AML-193 (cell line): ENCODE data around the gene SELENON.

Experiments used
- DNase-seq, 2 experiments: peaks; one replicate each; lab custom pipeline; 2025; lab: John Stamatoyannopoulos, UW

The SELENON gene

DNA sequence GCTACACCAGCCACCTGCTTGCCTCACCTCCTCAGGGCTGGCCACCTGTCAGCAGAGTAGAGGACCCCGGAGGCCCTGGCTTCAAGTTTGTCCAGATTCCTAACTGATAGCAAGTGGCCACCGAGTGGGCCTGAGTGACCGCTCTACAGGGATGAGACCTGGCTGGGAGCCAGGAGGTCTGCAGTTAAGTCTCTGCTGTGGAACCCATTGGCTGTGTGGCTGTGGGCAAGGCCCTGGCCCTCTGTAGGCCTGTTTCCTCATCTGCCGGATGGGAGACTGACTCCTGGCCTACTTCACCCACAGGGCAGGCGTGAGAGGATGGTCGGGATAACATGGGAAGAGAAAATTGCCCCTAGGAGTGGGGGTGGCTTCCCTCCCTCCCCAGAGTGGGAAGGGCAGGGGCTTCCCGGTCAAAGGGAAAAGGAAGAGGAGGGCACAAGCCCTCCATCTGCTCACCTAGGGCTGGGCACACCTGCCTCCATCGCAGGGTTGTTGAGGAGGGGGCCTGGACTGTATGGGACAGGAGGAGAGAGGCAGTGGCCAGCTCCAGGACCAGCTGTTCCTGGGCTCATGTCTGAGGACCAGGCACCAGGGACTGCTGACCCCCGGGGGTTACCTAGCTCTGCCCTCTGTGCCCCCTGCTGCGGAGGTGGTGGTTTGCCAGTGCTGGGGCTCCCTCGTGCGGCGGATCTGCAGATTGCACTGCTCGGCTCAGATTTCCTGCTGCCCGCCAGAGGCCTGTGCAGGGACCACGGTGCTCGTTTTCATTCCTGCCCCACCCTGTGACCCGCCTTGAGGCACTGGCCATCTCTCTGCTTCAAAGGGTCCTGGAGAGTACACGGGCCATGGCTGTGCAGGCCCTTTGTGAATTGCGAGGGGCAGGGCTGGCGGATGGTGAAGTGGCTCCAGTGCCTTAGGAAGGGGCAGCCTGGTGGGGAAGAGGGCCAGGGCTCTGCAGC is 10.6 kb downstream of the SELENON start:
- DNase-seq: peak; percentile 26 to 47

DNA sequence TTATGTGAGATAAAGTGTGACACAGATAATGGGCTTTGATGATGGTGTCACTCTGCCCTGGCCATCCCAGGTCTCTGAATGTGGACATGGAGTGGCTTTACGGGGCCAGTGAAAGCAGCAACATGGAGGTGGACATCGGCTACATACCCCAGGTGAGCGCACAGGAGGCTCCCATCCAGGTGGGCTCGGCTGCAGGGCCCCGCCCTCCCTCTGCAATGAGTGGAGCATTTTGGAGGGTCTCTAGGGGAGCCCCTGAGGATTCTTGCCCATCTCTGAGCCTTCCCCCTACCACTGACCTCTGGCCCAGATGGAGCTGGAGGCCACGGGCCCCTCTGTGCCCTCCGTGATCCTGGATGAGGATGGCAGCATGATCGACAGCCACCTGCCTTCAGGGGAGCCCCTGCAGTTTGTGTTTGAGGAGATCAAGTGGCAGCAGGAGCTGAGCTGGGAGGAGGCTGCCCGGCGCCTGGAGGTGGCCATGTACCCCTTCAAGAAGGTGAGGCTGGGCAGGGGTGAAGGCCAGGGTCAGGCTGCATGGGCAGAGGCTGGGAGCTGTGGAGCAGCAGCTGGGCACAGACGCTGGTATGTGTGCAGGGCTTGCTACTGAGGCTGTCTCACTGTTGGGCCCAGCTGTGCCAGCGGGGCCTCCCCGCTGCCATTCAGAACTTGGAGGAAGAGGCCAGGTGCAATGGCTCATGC is 11.5 kb downstream of the SELENON start:
- no peak for DNase-seq

DNA sequence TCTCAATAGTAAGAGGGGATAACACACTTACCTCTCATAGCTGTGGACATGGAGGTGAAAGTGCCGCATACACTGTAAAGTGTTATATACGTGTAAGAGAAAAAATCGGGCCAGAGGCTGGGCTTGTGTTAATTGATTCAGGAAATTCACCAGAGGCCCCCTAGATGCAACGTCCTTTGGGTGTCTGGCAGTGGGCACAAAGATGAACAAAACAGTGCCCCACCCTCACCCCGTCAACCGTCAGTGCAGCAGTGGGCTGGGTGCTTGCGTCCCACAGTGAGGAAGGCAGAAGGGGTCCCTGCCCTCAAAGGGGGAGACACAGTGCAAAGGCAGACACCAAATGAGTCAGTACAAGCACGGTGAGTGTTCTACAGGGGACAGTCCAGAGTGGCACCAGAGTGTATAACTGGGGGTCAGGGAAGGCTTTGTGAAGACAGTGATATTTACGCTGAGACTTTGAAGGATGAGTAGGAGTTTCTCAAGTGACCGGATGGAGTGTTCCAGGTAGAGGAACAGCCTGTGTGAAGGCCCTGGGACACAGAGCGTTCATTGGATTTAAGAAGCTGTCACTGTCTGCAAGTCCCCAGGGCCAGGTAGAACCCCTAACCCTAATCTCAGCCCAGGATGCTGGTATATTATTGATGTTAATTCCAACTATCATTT is 13.2 kb downstream of the SELENON start:
- no peak for DNase-seq

DNA sequence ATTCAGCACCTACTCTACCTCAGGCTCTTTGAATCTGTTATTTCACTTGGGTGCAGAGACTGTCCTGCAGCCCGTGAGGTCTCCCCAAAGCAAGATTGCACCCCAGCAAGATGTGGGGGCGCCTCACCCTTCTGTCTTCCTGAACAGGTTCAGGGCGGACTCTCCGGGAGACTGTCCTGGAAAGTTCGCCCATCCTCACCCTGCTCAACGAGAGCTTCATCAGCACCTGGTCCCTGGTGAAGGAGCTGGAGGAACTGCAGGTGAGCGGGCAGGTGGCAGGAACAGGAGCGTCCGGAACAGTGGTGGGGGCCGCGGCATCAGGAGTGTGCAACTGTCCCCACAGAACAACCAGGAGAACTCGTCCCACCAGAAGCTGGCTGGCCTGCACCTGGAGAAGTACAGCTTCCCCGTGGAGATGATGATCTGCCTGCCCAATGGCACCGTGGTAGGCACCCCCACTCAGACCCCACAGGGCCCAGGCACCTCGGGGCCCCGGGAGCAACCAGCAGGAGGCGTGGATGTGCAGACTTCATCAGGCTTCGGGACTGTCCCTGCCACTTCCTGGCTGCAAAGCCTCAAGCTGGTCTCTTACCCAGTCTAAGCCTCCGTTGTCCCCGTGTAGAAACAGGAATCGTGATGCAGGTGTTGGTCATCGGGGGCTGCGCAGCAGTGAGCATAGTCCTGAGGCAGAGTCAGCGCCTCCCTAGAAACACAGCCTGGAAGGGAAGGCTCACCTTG is 13.9 kb downstream of the SELENON start:
- no peak for DNase-seq

DNA sequence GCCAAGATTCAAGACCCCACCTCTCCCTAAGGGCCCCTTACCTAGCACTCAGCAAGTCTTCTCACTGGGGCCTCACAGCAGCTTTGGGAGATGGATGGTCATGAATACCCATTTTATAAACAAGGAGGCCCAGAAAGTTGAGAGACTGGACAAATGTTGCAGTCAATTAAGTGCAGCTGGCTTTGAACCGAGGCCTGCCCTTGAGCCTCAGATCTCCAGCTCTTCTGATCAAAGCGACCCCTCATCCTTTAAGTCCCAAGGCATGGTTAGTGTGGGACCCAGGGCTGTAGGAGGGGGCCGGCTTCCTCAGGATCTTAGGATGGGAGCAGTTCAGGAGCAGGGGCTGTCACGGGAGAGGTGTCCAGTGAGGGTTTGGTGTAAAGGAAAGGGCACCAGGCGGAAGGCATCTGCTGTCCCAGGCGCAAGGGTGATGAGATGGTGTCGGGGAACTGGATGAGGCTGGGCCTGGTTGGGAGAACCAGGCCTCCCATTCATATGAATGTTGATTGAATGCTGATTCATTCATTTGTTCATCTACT is 14.6 kb downstream of the SELENON start:
- DNase-seq: no peak

DNA sequence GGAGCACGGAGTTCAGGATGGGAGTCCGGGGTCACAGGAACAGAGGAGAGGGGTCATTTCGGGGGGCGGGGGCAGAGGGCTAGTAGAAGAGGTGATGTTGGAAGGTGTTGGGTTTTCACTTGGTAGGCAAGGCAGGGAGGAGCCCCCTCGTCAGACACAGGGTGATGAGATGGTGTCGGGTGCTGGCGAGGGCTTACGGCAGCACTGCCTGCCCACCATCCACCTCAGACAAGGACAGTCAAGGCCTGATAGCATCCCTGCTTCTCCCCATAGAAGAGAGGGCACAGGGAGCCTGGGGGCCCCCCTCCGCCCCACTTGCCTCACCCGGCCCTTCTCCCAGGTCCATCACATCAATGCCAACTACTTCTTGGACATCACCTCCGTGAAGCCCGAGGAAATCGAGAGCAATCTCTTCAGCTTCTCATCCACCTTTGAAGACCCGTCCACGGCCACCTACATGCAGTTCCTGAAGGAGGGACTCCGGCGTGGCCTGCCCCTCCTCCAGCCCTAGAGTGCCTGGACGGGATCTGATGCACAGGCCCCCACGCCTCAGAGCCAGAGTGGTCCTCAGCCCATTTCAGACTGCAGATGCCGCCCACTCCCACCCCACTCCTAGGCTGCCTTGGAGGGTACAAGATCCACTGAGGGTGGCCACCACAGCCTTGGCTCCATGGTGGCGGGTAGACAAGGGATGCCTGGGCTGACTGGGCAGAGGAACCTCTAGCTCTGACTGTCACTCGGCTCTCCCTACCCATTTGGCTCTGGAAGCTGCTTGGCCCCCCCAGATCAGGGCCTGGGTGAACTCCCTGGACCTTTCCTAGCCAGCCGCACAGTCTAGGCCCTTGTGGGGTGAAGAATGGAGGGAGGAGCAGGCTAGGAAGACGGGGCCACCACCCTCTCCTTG is 15.5 kb downstream of the SELENON start:
- no peak for DNase-seq

DNA sequence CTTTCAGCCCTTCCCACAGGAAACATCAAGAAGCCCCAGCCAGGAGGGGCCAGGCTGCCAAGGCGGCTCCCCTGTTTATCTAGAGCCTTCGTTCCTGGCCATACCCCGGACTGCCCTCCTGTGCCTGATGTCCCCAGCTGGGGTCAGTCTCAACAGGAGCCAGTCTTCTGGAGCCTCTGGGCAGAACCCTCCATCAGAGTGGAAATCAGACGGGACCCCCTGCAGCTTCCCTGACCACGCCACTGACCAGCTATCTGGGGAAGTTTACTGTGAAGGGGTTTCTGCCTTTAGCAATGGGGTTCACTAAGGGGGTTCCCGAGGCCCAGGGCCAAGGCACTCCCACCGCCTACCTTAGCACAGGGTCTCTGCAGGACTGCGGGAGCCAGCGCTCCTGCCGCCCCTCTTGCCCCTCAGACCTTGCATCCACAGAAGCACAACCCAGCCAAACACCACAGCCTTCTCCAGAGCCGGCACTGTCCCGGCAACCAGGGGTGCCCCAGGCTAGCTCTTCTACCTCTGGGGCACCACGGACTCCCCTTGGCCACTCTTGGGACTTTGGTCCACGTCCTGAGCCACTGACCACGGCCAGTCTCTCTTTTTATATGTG is 16.2 kb downstream of the SELENON start:
- no peak for DNase-seq

DNA sequence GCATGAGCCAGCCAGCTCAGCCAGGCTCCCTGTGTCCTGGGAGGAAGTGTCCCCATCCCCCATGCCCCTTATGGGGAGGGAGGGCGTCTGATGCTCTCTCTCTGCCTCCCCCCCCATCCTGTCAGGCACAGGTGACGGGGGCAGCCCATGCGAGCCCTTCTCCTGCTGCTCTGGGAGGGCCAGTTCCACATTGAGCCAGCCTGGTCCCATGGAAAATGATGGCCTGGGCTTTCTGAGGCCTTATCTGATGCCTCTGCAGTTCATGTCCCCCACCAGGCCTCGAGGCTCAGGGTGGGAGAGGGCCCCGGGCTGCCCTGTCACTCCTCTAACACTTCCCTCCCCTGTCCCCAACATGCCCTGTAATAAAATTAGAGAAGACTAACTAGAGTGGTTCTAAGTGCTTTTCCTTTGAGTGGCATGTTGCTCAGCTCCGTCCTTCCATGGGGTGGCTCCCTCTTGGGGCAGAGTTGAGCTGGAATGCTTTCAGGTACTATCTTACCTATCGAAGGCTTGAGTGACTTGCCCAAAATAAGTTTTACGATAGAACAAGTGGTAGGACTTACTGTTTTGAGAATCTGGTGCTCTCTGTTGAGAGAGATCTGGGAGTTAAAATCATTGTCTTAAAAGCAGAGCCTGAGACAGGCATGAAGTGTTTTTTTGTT is 18.0 kb downstream of the SELENON start:
- DNase-seq: no peak

DNA sequence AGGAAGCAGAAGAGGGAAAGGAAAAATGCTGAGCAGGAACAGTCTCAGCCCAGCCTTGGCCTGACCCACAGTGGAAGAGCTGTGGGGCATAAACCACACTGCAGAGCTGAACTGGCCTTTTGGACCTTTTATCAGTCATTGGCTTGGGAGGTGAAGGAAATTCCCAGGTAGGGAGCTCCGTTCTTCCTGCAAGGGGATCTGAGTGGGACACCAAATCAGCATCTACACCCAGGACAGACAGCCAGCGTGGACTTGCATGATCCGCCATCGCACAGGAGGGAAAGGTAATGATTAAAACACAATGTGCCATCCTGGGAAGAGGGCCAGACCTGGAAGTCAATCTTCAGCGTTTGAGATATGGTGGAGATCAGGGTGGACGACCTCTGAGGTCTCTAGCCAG is 18.6 kb downstream of the SELENON start:
- DNase-seq: no peak

DNA sequence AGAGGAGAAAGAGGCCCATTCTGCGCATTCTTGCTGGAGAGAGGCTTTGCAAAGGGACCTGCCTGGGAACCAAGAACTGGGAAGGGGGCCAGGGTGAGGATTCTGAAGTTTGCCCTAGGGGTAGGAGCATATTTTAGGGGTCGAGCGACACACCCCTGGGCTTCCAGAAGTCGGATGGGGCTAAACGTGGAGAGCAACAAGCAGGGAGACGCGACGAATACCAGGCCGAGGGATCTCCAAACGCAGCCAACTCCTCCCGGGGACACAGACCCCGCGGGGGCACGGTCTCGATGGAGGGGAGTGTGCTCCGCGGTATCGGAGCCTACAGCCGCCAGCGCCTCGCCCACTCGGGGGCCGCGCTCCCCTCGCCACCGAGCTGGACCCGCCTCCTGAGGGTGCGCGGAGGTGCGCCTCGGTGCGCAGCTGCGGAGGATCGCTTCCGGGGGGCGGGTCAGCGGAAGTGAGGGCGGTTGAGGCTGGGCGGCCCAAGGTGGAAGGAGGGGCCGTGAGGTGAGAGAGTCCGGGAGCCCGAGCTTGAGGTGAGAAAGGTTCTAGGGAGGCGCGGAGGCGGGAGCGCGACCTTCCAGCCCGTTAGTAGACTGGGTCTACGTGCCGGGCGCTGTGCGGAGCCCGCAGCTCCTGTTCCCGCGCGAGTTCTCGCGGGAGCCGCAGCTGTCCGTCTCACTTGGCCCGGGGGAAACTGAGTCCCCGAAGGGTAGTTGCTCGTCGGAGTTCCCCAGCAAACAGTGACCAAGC is 19.7 kb downstream of the SELENON start, which contains the start of gene MTFR1L:
Gene MTFR1L (plus strand): TSS at position 464 of the 756 bp plus-strand sequence. CDS start 3,151 bp downstream, outside the sequence.
- DNase-seq: peak; percentile 55 to 60

DNA sequence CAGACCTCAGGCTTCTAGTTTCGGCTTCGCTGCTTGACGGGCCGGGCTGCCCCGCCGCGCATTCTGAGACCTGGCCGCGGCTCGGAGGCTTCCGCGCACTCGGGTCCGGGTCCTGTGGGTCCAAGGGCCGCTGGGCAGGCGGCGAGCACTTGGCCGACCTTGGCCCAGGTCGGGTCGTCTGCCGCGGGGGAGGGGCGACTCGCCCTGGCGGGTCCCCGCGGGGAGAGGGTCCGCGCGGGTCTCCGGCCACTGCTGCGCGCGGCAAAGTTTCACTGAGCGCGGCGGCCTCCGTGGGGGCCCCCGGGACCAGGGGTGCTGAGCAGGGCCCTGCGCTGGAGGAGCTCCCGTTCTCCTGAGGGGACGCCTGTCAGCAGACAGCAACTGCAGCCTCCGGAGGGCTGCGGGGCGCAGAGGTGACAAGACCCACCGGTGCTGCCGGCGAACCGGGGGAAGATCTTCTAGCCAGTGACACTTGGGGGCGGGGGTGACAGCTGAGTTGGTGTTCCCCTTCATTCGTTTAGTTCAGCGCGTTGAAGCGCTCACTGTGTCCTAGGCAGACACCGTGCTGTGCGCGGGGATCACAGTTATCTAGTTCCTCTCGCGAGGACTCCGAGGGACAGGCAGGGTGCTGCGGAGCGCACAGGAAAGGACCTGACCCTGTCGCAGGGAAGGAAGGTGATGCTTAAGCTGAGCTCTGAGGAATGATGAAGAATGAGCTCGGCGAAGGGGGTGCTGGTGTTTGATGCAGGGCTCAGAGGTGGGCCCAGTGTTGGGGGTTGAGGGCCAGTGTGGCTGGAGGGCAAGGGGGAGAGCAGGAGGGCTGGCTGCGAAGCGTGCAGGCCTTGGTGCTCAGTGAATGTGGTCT is 20.5 kb downstream of the SELENON start:
- DNase-seq: peak; percentile 50 to 68

DNA sequence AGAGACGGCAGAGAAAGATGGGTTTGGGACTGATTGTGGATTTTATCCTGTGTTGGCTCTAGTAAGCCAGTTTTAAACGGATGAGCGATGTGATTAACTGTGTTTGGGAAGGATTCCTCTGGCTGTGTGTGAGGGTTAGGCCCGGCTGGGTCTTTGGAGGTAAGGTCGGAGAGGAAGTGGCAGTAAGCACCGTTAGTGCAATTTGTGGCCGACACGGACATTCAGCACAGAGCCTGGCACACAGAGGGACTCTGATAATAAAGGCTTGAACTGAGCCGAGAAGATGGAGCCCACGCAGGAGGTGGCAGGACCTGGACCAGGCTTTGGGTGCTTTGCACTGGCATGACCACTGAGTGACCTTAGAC is 21.1 kb downstream of the SELENON start:
- DNase-seq: peak in 1 of 2 experiments; percentile 23

DNA sequence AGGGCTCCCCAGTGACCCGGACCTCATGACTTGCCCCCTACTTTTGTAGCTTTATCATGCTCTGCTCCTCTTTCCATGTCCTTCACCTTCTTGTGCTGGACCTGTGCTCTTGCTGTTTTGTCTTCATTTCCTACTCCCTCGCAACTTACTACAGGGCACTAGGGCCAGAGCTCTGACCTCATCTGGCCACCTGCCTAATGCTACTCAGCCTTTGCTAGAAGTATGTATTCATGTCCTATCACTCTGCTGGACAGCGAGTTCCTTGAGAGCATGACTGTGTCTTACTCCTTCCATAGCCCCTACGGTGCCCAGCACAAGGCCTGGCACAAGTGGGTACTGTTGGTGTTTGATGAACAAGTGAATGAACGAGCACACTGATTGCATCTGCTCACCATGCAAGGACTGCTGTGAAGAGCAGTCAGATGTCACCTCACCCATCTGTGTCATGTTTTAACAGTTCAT is 21.7 kb downstream of the SELENON start:
- DNase-seq: no peak

DNA sequence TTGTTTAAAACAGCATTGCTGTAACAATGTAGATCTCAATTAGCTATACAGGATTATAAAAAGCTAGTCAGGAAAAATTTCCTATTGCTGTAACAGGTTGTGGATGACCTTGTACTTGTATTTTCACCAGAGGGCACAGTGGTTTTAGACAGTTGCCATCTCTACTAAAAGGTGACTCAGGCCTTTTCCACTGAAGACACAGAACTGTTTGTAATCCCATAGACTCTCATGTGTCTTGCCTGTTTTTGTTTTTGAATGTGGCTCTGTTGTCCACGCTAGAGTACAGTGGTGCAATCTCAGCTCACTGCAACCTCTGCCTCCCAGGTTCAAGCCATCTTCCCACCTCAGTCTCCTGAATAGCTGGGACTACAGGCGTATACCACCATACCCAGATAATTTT is 25.6 kb downstream of the SELENON start:
- DNase-seq: peak; percentile 24 to 28

DNA sequence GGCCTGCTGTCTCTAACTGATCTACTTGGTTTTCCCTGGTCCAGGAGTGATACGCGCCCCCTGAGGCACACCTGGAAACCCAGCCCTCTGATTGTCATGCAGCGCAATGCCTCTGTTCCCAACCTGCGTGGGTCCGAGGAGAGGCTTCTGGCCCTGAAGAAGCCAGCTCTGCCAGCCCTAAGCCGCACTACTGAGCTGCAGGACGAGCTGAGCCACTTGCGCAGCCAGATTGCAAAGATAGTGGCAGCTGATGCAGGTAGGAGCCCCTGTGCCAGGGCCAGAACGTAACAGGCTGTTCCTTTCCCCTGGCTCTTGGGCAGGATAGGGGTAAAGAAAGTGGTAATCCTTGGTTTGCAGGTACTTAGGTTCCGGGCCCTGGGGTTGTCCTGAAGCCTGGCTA is 26.6 kb downstream of the SELENON start:
- no peak for DNase-seq

DNA sequence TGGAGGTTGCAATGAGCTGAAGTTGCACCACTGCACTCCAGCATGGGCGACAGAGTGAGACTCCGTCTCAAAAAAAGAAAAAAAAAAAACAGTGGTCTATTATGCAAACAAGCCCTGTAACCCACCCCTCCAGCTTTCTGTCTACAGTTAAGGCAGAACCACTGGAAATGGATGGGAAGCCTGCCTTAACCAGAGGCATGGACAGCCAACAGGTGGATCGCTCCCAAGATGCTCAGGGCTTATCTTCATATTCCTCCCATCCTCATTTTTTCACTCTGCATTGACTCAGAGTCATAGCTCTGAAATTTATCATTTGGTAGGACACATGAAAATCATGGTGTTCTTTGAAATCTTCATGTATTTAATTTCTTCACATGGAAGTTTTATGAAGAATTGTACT is 28.5 kb downstream of the SELENON start:
- DNase-seq: no peak

DNA sequence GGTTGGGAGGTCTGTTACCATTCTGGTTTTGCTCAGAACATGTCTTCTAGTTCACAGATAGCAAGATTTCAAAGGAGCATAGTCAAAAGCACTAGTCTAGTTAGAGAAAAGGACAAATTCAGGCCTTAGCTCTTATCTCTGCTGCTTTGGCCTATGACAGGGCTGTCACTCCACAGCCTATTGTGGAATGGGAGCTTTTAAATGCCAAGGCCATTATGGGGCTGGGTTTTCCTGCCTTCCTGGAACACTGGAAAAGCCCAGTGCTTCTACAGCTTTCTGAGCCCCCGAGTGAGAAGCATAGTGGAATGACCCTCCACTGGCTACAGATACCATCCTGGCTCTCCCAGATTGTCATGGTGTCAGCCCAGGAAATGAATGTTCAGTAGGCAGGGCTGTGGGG is 29.1 kb downstream of the SELENON start:
- no peak for DNase-seq
